NCI-H187 (cell line): ENCODE results near the gene NOS1AP.
"Not testable (repeated sequence)": the region's sequence is repeated elsewhere in the genome, so short reads cannot be mapped to it uniquely, and the experiment has no call there.

Experiments
- DNase-seq, 2 experiments: peaks; one replicate each; lab custom pipeline; 2025; lab: John Stamatoyannopoulos, UW

NOS1AP gene

DNA sequence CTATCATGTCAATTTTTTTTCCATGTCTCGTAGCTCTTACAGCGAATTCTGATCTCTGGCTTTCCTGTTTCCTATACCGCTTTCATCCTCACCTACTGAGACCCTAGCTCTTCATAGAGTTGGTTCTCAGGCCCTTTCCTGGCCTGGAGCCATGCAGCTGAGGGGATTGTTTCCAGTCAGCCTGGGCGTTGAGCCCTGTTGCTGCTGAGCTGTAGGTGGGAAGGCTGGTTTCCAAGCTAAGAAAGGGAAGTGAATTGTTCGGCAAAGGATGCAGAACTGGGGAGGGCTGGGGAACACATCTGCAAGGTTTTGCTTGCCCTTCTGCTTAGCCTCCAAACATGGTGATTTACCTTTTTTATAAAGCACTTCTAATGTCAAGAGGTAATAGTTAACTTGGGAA is 265.6 kb downstream of the NOS1AP start:
- no peak for DNase-seq

- DNase-seq = no peak
Measured at GRCh38 chr1:162336621-162337285, 267.3 kb downstream of the NOS1AP start.

- DNase-seq = no peak
Measured at GRCh38 chr1:162342452-162342983, 273.0 kb downstream of the NOS1AP start.

DNA sequence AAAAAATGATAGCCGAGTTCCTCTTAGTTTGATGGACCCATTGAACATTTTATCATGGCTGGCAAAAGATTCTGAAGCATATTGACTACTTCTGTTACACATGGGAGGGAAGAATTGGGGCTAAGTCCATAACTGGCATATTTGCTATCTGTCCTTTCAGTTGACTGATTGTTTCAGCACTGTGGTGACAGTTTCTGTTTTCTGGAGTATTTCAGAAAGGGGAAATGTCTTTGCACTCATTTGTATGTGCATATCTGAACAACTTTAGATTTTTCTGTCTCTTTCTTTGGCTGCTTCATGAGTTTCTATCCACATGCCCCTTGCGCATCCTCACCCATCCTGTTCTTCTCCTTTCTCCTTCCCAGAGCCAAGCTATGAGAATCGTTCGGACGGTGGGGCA is 274.0 kb downstream of the NOS1AP start:
- no peak for DNase-seq

GRCh38 chr1:162347281-162347680 is 277.8 kb downstream of the NOS1AP start:
- DNase-seq = no peak

GRCh38 chr1:162349635-162350330 is 280.3 kb downstream of the NOS1AP start:
- DNase-seq = no peak

DNA sequence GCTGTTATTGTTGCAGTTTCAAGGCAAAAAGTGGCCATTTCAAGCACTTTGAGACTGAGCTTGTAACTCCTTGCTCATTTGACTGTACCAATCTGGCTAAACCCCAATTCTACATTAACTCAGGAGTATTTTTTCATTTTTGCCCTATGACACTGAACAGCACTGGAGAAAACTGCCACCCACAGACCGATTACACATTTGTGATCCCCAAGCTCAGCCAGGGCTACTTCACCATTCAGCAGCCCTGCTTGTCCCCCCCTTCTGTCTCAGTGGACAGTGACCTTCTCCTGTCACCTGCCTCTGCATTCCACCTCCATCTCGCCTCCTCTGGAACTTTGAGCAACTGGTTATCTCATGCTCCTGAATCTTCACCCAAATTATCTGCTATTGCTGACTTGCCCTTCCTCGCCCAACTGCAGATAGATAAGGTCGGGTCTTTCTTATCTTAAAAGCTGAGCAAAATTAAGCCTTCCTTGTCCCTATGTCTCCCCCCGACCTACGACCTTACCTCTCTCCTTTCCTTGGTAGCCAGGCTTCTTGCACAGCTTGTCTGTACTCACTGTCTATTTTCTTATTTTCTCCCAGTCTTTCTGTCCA is 281.9 kb downstream of the NOS1AP start:
- no peak for DNase-seq

DNA sequence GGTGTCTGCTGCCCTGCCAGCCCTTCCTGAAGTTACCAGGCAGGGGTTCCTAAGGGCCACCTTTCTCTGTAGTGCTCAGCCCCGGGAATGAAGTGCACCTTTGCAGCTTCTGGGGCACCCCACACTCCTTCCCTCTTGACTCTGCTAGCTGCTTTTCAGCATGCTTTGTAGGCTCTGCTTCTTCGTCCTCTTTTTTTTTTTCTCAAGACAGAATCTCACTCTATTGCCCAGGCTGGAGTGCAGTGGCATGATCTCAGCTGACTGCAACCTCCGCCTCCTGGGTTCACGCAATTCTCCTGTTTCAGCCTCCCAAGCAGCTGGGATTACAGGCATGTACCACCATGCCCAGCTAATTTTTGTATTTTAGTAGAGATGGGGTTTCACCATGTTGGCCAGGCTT is 282.4 kb downstream of the NOS1AP start:
- not testable (repeated sequence) for DNase-seq

- no peak for DNase-seq
Measured at GRCh38 chr1:162353078-162353477, 283.6 kb downstream of the NOS1AP start.

GRCh38 chr1:162353702-162354101 is 284.2 kb downstream of the NOS1AP start:
- DNase-seq = no peak

GRCh38 chr1:162357681-162358266 is 288.3 kb downstream of the NOS1AP start:
- peak in 1 of 2 experiments; percentile 54 for DNase-seq

GRCh38 chr1:162358928-162359327 is 289.4 kb downstream of the NOS1AP start:
- no peak for DNase-seq

DNA sequence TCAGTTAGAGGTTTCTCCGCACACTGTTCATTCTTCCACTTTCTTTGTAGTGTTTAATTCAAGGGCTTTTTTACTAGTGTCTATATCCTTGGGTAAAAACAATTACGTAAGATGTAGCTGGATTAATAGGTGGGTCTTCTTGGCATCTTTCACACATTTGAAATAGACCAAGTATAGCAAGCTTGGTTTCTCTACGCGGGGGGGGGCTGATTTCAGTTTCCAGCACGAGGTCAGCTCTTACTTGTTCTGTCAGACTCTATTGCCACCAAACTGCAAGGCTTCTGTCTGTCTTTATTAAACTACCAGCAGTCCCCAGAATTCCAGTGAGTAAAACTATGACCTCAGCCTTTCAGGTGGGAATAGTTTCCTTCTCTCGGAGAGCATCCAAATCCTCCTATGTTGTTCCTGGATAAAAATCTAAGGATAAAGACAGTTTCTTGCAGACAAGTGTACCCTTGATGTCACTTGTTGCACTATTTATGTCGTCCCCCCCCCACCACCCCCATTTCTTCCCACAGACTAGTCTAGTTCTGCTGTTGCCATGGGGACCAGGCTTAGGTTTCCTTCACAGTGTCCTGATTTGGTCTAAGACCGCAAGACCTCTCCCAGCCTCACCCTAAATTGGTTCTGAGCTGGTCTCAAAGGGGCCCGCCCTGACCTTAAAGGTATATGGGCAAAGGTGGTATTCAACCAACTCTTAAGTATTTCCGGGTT is 290.2 kb downstream of the NOS1AP start:
- DNase-seq = no peak

DNA sequence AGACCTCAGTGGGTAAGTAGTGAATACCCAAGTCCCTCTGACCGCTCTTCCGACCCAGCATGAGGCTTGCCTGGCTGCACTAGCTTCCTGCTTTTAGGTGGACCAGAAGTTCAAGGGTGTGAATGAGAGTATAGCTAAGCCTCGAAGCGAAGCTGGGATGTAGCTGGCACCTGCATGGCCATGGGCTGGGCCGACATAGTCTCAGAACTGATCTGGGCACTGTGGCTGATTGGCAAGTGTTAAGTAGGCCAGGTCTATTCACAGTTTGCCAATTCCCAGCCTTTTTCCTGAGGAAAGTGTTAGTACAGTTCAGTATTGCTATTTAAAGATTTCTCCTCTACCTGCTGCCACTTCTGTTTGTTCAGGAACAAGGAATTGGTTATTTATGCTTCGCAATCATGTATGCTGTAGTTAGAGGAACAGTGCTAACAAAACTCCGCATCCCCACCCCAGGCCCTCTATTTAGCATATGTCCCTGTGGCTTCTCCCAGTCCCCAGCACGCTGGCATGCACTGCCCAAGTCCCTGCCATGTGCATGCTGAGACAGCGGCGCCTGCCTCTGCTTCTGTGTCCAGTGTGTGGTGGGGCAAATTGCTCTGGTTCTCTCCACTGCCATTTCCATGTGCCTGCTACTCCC is 290.9 kb downstream of the NOS1AP start:
- DNase-seq = no peak

- no peak for DNase-seq
Measured at GRCh38 chr1:162360874-162361260, 291.4 kb downstream of the NOS1AP start.

DNA sequence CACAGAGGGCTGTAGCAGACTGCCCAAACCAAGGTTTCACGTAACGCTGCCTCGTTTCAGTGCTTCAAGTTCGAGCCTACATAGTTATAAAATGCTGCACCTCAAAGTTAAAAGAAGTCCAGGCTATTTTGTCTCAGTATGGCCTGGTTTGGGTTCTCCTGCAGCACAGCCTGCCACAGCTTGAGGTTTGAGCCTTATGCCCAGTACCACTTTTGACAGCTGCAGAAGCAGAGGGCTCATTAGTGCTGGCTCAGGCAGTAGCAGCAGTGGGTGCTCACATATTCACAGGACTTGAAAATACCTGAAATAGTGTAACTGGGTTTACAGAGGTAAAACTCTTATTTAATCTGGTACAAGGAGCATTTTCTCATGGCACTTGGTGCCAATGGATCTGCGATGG is 291.9 kb downstream of the NOS1AP start:
- DNase-seq = no peak

- no peak for DNase-seq
Measured at GRCh38 chr1:162363823-162364222, 294.3 kb downstream of the NOS1AP start.

GRCh38 chr1:162364498-162364897 is 295.0 kb downstream of the NOS1AP start:
- DNase-seq = no peak

DNA sequence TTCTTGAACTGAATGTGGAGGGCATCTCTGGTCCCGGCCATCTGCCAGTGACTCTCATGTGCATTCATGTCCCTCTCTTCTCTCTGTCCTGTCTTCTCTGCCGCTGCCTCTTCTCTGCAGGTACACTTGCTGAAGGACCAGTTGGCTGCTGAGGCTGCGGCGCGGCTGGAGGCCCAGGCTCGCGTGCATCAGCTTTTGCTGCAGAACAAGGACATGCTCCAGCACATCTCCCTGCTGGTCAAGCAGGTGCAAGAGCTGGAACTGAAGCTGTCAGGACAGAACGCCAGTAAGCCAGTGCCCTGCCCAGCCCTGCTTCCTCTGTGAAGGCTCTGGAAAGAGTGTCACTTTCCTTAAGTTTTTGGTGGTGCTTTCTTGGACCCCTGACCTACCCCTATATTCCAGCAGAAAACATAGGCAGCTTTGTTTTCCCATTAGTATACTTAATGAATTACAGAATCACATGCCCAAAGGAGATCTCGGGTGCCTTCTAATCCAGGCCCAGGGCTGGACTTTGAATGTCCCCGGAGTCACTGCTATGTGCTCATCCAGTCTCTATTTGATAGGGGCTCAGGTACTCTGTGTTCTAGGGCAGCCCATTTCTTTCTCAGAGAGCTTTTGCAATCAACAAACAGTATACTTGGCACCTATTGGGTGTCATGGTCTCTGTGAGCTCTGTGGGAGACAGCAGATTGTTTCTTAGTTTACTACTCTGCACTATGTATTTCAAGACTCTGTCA is 296.0 kb downstream of the NOS1AP start:
- DNase-seq = no peak

DNA sequence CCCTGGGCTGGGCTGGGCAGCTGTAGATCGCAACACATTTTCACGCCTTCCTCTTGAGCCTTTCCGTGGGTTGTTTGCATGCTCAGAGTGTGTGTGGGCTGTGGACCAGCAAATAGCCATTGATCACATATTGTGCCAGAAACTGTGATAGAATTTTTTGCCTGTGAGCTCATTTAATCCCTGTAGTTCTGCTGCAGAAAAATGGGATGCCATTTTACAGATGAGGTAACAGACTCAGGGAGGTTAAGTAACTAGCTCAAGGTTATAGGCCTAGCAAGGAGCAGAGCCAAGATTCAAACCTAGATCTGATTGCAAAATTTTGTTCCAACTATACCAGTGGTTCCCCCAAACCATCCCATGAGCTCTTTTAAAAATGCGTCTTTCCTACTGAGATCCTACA is 296.7 kb downstream of the NOS1AP start:
- DNase-seq = no peak

DNA sequence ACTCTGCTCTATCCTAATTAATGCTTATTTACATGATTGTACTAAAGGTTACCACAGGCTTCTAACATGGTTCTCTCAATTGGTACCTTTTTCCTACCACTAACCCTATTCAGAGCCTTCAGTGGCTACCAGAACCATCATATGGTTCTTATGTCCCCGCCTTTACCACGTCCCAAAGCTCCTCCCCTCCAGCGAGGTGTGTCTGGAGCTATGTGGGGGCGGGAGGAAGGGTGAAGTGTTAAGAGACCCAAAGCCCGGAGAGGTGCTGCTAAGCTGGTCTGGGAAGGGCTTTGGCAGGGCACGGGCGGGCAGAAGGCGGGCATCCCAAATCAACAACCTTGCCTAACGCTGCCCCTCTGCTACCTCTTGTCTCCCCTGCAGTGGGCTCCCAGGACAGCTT is 297.2 kb downstream of the NOS1AP start:
- no peak for DNase-seq
